ENCODE measurements around the gene TCERG1L.
"Not testable (repeated sequence)": the region's sequence is repeated elsewhere in the genome, so short reads cannot be mapped to it uniquely, and the experiment has no call there.

The TCERG1L gene

GRCh38 chr10:131082991-131083481 lies 228.5 kb downstream of the TCERG1L start:
- no peak for DNase-seq (ENCODE audit: low read depth)

- no peak for DNase-seq (ENCODE audit: low read depth)
Observed at GRCh38 chr10:131082201-131082850, 229.2 kb downstream of the TCERG1L start.

- no peak for DNase-seq (ENCODE audit: low read depth)
Observed at GRCh38 chr10:131081786-131082185, 229.7 kb downstream of the TCERG1L start.

- DNase-seq (ENCODE audit: low read depth) = no peak
Observed at GRCh38 chr10:131081376-131081775, 230.1 kb downstream of the TCERG1L start.

GRCh38 chr10:131080571-131080970 lies 230.9 kb downstream of the TCERG1L start:
- DNase-seq (ENCODE audit: low read depth) = no peak

GRCh38 chr10:131079314-131079713 lies 232.2 kb downstream of the TCERG1L start:
- DNase-seq (ENCODE audit: low read depth) = no peak

- DNase-seq (ENCODE audit: low read depth) = not testable (repeated sequence)
Observed at GRCh38 chr10:131078882-131079280, 232.6 kb downstream of the TCERG1L start.

GRCh38 chr10:131078131-131078881 lies 233.2 kb downstream of the TCERG1L start:
- no peak for DNase-seq (ENCODE audit: low read depth)

GRCh38 chr10:131077724-131078123 lies 233.8 kb downstream of the TCERG1L start:
- no peak for DNase-seq (ENCODE audit: low read depth)

- DNase-seq (ENCODE audit: low read depth) = no peak
Observed at GRCh38 chr10:131077031-131077430, 234.5 kb downstream of the TCERG1L start.

GRCh38 chr10:131076356-131076755 lies 235.2 kb downstream of the TCERG1L start:
- no peak for DNase-seq (ENCODE audit: low read depth)

GRCh38 chr10:131075218-131075770 lies 236.2 kb downstream of the TCERG1L start:
- no peak for DNase-seq (ENCODE audit: low read depth)

- no peak for DNase-seq (ENCODE audit: low read depth)
Observed at GRCh38 chr10:131074682-131075081, 236.8 kb downstream of the TCERG1L start.

GRCh38 chr10:131073469-131074035 lies 238.0 kb downstream of the TCERG1L start:
- no peak for DNase-seq (ENCODE audit: low read depth)

GRCh38 chr10:131072651-131073468 lies 238.7 kb downstream of the TCERG1L start:
- no peak for DNase-seq (ENCODE audit: low read depth)

- DNase-seq (ENCODE audit: low read depth) = no peak
Observed at GRCh38 chr10:131071721-131072120, 239.8 kb downstream of the TCERG1L start.

GRCh38 chr10:131070856-131071255 lies 240.7 kb downstream of the TCERG1L start:
- DNase-seq (ENCODE audit: low read depth) = no peak

- no peak for DNase-seq (ENCODE audit: low read depth)
Observed at GRCh38 chr10:131068760-131069159, 242.8 kb downstream of the TCERG1L start.

GRCh38 chr10:131068311-131068710 lies 243.2 kb downstream of the TCERG1L start:
- DNase-seq (ENCODE audit: low read depth) = no peak

- no peak for DNase-seq (ENCODE audit: low read depth)
Observed at GRCh38 chr10:131067690-131068089, 243.8 kb downstream of the TCERG1L start.

- DNase-seq (ENCODE audit: low read depth) = no peak
Observed at GRCh38 chr10:131065673-131066305, 245.7 kb downstream of the TCERG1L start.

All from activated gamma-delta T cell treated with anti-CD3 and anti-CD28 coated beads, Interleukin-2, amount 50 U/mL, for 16 hours (primary cell).